Tibial artery (tissue), 4 donors: ENCODE measurements around the gene GOLGA8G.
"Not testable (repeated sequence)": the region's sequence is repeated elsewhere in the genome, so short reads cannot be mapped to it uniquely, and the experiment has no call there.

Experiments used
- DNase-seq, 2 donors: peaks; one replicate each; pipeline ENCODE4 v3.0.0-alpha.2; 2019
- H3K27ac ChIP-seq, 2 donors: fragments of 200-600 bp; sonication (generic) in 1 of 2; 1 replicate in 1 of 2; 2 replicates in 1 of 2; pipeline ENCODE4 v1.5.1; 2018 to 2019; ENCODE audit warnings: mild to moderate bottlenecking in 1 of 2
- H3K27me3 ChIP-seq, 2 donors: fragments of 200-600 bp; sonication (generic) in 1 of 2; one replicate each; pipeline versions ENCODE4 v1.5.1 to v1.6.0; 2016 to 2019
- H3K36me3 ChIP-seq, 3 donors: fragments of 200-600 bp; sonication (generic) in 2 of 3; one replicate each; pipeline ENCODE4 v1.5.1; 2016 to 2019; ENCODE audit warnings: mild to moderate bottlenecking in 2 of 3
- H3K4me1 ChIP-seq, 4 donors: fragments of 200-600 bp; sonication (generic) in 2 of 4; 1 replicate in 3 of 4; 2 replicates in 1 of 4; pipeline ENCODE4 v1.5.1; 2016 to 2019
- H3K4me3 ChIP-seq, 2 donors: fragments of 200-600 bp; sonication (generic) in 1 of 2; 1 replicate in 1 of 2; 2 replicates in 1 of 2; pipeline ENCODE4 v1.5.1; 2018 to 2019; ENCODE audit warnings: mild to moderate bottlenecking in 2 of 2
- H3K9me3 ChIP-seq, 3 donors: fragments of 200-600 bp; sonication (generic) in 1 of 3; one replicate each; pipeline ENCODE4 v1.5.1; 2016 to 2019
- intact Hi-C: fragments of 100-400 bp; cut with DNase I; formaldehyde crosslinking; loops from one replicate; pipeline ENCODE4 v1.15.0; 2023; ENCODE audit warnings: low total_unique reads

Gene GOLGA8G

GRCh38 chr15:28532954-28533353 is at the start of gene GOLGA8G:
GOLGA8G (minus strand) TSS chr15:28532971; CDS start chr15:28532909, 62 bp downstream.
- intact Hi-C loops, H3K4me1 ChIP-seq, H3K36me3 ChIP-seq, H3K4me3 ChIP-seq, H3K27me3 ChIP-seq, H3K9me3 ChIP-seq, H3K27ac ChIP-seq: not testable (repeated sequence)
- DNase-seq = peak in 1 of 2 donors; percentile 19

GRCh38 chr15:28573351-28573750 is 40.6 kb upstream of the GOLGA8G start:
- H3K27me3 ChIP-seq, H3K4me3 ChIP-seq, DNase-seq, H3K36me3 ChIP-seq, H3K9me3 ChIP-seq, H3K4me1 ChIP-seq, H3K27ac ChIP-seq, intact Hi-C loops: not testable (repeated sequence)

- H3K4me1 ChIP-seq, H3K4me3 ChIP-seq, H3K27ac ChIP-seq, DNase-seq, H3K27me3 ChIP-seq, intact Hi-C loops, H3K9me3 ChIP-seq, H3K36me3 ChIP-seq: not testable (repeated sequence)
Observed at GRCh38 chr15:28553268-28553667, 20.5 kb upstream of the GOLGA8G start, which contains the start of gene GOLGA6L25. GOLGA6L25 (plus strand) TSS chr15:28553568; CDS start chr15:28553629, 61 bp downstream.

- H3K27ac ChIP-seq, intact Hi-C loops, H3K9me3 ChIP-seq, H3K4me1 ChIP-seq, H3K36me3 ChIP-seq, H3K27me3 ChIP-seq, DNase-seq, H3K4me3 ChIP-seq: not testable (repeated sequence)
Observed at GRCh38 chr15:28515208-28515607, 17.6 kb downstream of the GOLGA8G start.

GRCh38 chr15:28514128-28514527 is 18.6 kb downstream of the GOLGA8G start:
- H3K27ac ChIP-seq, H3K27me3 ChIP-seq, intact Hi-C loops, H3K9me3 ChIP-seq, H3K4me1 ChIP-seq, H3K4me3 ChIP-seq, H3K36me3 ChIP-seq: not testable (repeated sequence)
- DNase-seq = peak in 1 of 2 donors; percentile 48

- H3K4me1 ChIP-seq, H3K36me3 ChIP-seq, DNase-seq, H3K27me3 ChIP-seq, H3K27ac ChIP-seq, H3K9me3 ChIP-seq, intact Hi-C loops, H3K4me3 ChIP-seq: not testable (repeated sequence)
Observed at GRCh38 chr15:28508217-28508889, 24.4 kb downstream of the GOLGA8G start.

GRCh38 chr15:28481340-28481739 is 51.4 kb downstream of the GOLGA8G start:
- H3K4me1 ChIP-seq, intact Hi-C loops, H3K4me3 ChIP-seq, H3K36me3 ChIP-seq, H3K9me3 ChIP-seq, H3K27me3 ChIP-seq, H3K27ac ChIP-seq, DNase-seq: not testable (repeated sequence)
